Activated CD4-positive, alpha-beta T cell treated with anti-CD3 and anti-CD28 coated beads, Interleukin-2, amount 10 ng/mL, durations not matched to agents 7 days and 5 days (primary cell): ENCODE measurements around the gene CALM3. TPM values are rescaled to one million over a fixed set of nuclear protein-coding genes. Genes with fewer than 3 reads are reported as not detected.
"Not testable (repeated sequence)": the region's sequence is repeated elsewhere in the genome, so short reads cannot be mapped to it uniquely, and the experiment has no call there.

Experiments
- CTCF ChIA-PET: fragments of 350-600 bp; sonication (Branson Sonifier 250); formaldehyde crosslinking; loops from one replicate; lab custom pipeline; 2021; ENCODE audit warnings: antibody characterized with exemption; lab: Charles Lee
- POLR2A ChIA-PET: fragments of 350-600 bp; sonication (Branson Sonifier 250); formaldehyde crosslinking; loops from one replicate; lab custom pipeline; 2021; ENCODE audit warnings: antibody characterized with exemption; lab: Charles Lee
- DNase-seq: peaks from one replicate; pipeline ENCODE4 v3.0.0-alpha.2; 2020
- H3K27ac Mint-ChIP-seq: one replicate; pipeline ENCODE4 v1.8.0; 2021; ENCODE audit warnings: mild to moderate bottlenecking, moderate library complexity, mixed read lengths
- H3K27me3 Mint-ChIP-seq: one replicate; pipeline ENCODE4 v1.8.0; 2021; ENCODE audit warnings: mixed read lengths
- H3K36me3 Mint-ChIP-seq: one replicate; pipeline ENCODE4 v1.8.0; 2021; ENCODE audit warnings: low read depth, mixed read lengths
- H3K4me1 Mint-ChIP-seq: one replicate; pipeline ENCODE4 v1.8.0; 2021; ENCODE audit warnings: mixed read lengths
- H3K4me3 Mint-ChIP-seq: one replicate; pipeline ENCODE4 v1.8.0; 2021; ENCODE audit warnings: mild to moderate bottlenecking, moderate library complexity, mixed read lengths
- H3K9me3 Mint-ChIP-seq: one replicate; pipeline ENCODE4 v1.8.0; 2021; ENCODE audit warnings: mixed read lengths
- total RNA-seq, 2 experiments: library from RNA; stranded (reverse); gene quantifications; one replicate each; pipeline ENCODE4 v1.2.3, GENCODE V29; 2021

The CALM3 gene
- total RNA-seq, 2 experiments from 2014 or later = 700 to 784 TPM

GRCh38 chr19:46620267-46620666, 19.1 kb downstream of the CALM3 start:
- peaks cover 6% of the 10 kb centered on the region for H3K36me3 Mint-ChIP-seq
- no peak overlapping the region for H3K4me3 Mint-ChIP-seq
- CTCF ChIA-PET = interaction anchor here (0.5 to 1.6 kb wide), 4 partner anchors 9 to 138 kb away, joined by 3 to 7 read pairs (median 4); no protein-coding TSS in a partner anchor
- DNase-seq = no peak
- H3K27me3 Mint-ChIP-seq = no peaks in the 10 kb centered on the region
- peak overlapping the region; percentile 92 for H3K27ac Mint-ChIP-seq
- POLR2A ChIA-PET = interaction anchor here (0.8 kb wide), 1 partner anchor 20 kb away, joined by 3 read pairs; no protein-coding TSS in a partner anchor
- peaks cover 76% of the 10 kb centered on the region for H3K4me1 Mint-ChIP-seq
- H3K9me3 Mint-ChIP-seq = no peaks in the 10 kb centered on the region

- DNase-seq = no peak
- Mint-ChIP-seq H3K9me3 (no peaks in the 10 kb centered on the region), H3K36me3 (peaks cover 6% of the 10 kb centered on the region), H3K4me3 (no peak overlapping the region), H3K27ac (peak overlapping the region; percentile 92), H3K27me3 (no peaks in the 10 kb centered on the region), H3K4me1 (peaks cover 78% of the 10 kb centered on the region)
- ChIA-PET CTCF (interaction anchor here (1.1 to 2.3 kb wide), 4 partner anchors 8 to 41 kb away, joined by 3 to 9 read pairs (median 6); no protein-coding TSS in a partner anchor), POLR2A (no interaction called here)
Observed at GRCh38 chr19:46620716-46621115, 19.6 kb downstream of the CALM3 start.

GRCh38 chr19:46621191-46622117, 20.3 kb downstream of the CALM3 start:
- DNase-seq = no peak
- CTCF ChIA-PET = interaction anchor here (0.6 to 2.4 kb wide), 7 partner anchors 7 to 41 kb away, joined by 3 to 17 read pairs (median 6); partner anchors contain the start of gene DACT3
- peak overlapping the region; percentile 63 for H3K4me3 Mint-ChIP-seq
- POLR2A ChIA-PET = interaction anchor here (0.7 kb wide), 1 partner anchor 27 kb away, joined by 3 read pairs; no protein-coding TSS in a partner anchor
- H3K27me3 Mint-ChIP-seq = no peaks in the 10 kb centered on the region
- H3K27ac Mint-ChIP-seq = peak overlapping the region; percentile 92
- peaks cover 6% of the 10 kb centered on the region for H3K36me3 Mint-ChIP-seq
- H3K4me1 Mint-ChIP-seq = peaks cover 73% of the 10 kb centered on the region
- H3K9me3 Mint-ChIP-seq = no peaks in the 10 kb centered on the region

- Mint-ChIP-seq H3K27ac (peak overlapping the region; percentile 82), H3K9me3 (no peaks in the 10 kb centered on the region), H3K4me1 (peaks cover 70% of the 10 kb centered on the region), H3K27me3 (no peaks in the 10 kb centered on the region), H3K4me3 (peak overlapping the region; percentile 63), H3K36me3 (peaks cover 6% of the 10 kb centered on the region)
- ChIA-PET CTCF (interaction anchor here (0.6 to 2.4 kb wide), 4 partner anchors 8 to 40 kb away, joined by 3 to 17 read pairs (median 6); partner anchors contain the start of gene DACT3), POLR2A (interaction anchor here (0.7 kb wide), 1 partner anchor 27 kb away, joined by 3 read pairs; no protein-coding TSS in a partner anchor)
- DNase-seq = no peak
Observed at GRCh38 chr19:46622118-46622446, 21.0 kb downstream of the CALM3 start.

- ChIA-PET CTCF (interaction anchor here (1.1 to 2.4 kb wide), 3 partner anchors 9 to 38 kb away, joined by 3 to 17 read pairs (median 4); partner anchors contain the start of gene DACT3), POLR2A (interaction anchor here (0.7 kb wide), 1 partner anchor 15 kb away, joined by 3 read pairs; no protein-coding TSS in a partner anchor)
- no peak for DNase-seq
- H3K27me3 Mint-ChIP-seq = no peaks in the 10 kb centered on the region
- peaks cover 6% of the 10 kb centered on the region for H3K36me3 Mint-ChIP-seq
- H3K9me3 Mint-ChIP-seq = no peaks in the 10 kb centered on the region
- H3K4me1 Mint-ChIP-seq = peaks cover 66% of the 10 kb centered on the region
- H3K27ac Mint-ChIP-seq = peak overlapping the region; percentile 86
- peak overlapping the region; percentile 73 for H3K4me3 Mint-ChIP-seq
Observed at GRCh38 chr19:46623915-46624502, 22.9 kb downstream of the CALM3 start.

- Mint-ChIP-seq H3K4me1 (peaks cover 61% of the 10 kb centered on the region), H3K4me3 (peak within 1 kb of the TSS; percentile 73), H3K36me3 (peaks cover 6% of the 10 kb centered on the region), H3K27me3 (no peaks in the 10 kb centered on the region), H3K27ac (peak within 1 kb of the TSS; percentile 86), H3K9me3 (no peaks in the 10 kb centered on the region)
- CTCF ChIA-PET = interaction anchor here (0.6 to 1.6 kb wide), 4 partner anchors 9 to 77 kb away, joined by 3 to 4 read pairs (median 4); no protein-coding TSS in a partner anchor
- POLR2A ChIA-PET = no interaction called here
- peak; percentile 26 for DNase-seq
Observed at GRCh38 chr19:46624958-46625661, 24.0 kb downstream of the CALM3 start, which contains the start of gene PTGIR. Gene PTGIR (minus strand): TSS chr19:46625089. CDS start chr19:46624225, 864 bp downstream.

- ChIA-PET CTCF (interaction anchor here (1.6 kb wide), 1 partner anchor 12 kb away, joined by 4 read pairs; no protein-coding TSS in a partner anchor), POLR2A (no interaction called here)
- no peak for DNase-seq
- Mint-ChIP-seq H3K9me3 (no peaks in the 10 kb centered on the region), H3K4me3 (no peak overlapping the region), H3K27me3 (no peaks in the 10 kb centered on the region), H3K4me1 (peaks cover 55% of the 10 kb centered on the region), H3K36me3 (peaks cover 6% of the 10 kb centered on the region), H3K27ac (peak overlapping the region; percentile 5)
Observed at GRCh38 chr19:46625731-46626130, 24.6 kb downstream of the CALM3 start.

- Mint-ChIP-seq H3K4me1 (peaks cover 49% of the 10 kb centered on the region), H3K9me3 (no peaks in the 10 kb centered on the region), H3K27me3 (no peaks in the 10 kb centered on the region), H3K36me3 (peaks cover 6% of the 10 kb centered on the region), H3K27ac (peak overlapping the region; percentile 31), H3K4me3 (no peak overlapping the region)
- DNase-seq = no peak
- CTCF ChIA-PET = interaction anchor here (1.6 kb wide), 1 partner anchor 13 kb away, joined by 4 read pairs; no protein-coding TSS in a partner anchor
- POLR2A ChIA-PET = no interaction called here
Observed at GRCh38 chr19:46626446-46626845, 25.3 kb downstream of the CALM3 start.

GRCh38 chr19:46628970-46629369, 27.8 kb downstream of the CALM3 start:
- Mint-ChIP-seq H3K27ac (peak overlapping the region; percentile 50), H3K4me1 (peaks cover 47% of the 10 kb centered on the region)
- H3K27me3 Mint-ChIP-seq, POLR2A ChIA-PET, DNase-seq, H3K36me3 Mint-ChIP-seq, H3K9me3 Mint-ChIP-seq, H3K4me3 Mint-ChIP-seq: not testable (repeated sequence)
- CTCF ChIA-PET = interaction anchor here (1.1 to 2.6 kb wide), 5 partner anchors 8 to 33 kb away, joined by 3 to 14 read pairs (median 10); partner anchors contain the start of gene DACT3

GRCh38 chr19:46629546-46630025, 28.5 kb downstream of the CALM3 start:
- CTCF ChIA-PET = interaction anchor here (1.1 to 2.6 kb wide), 4 partner anchors 9 to 32 kb away, joined by 3 to 14 read pairs (median 10); partner anchors contain the start of gene DACT3
- DNase-seq = no peak
- H3K27me3 Mint-ChIP-seq = peaks cover 6% of the 10 kb centered on the region
- no peak overlapping the region for H3K27ac Mint-ChIP-seq
- no peaks in the 10 kb centered on the region for H3K9me3 Mint-ChIP-seq
- POLR2A ChIA-PET = no interaction called here
- no peaks in the 10 kb centered on the region for H3K36me3 Mint-ChIP-seq
- peaks cover 47% of the 10 kb centered on the region for H3K4me1 Mint-ChIP-seq
- no peak overlapping the region for H3K4me3 Mint-ChIP-seq

GRCh38 chr19:46630586-46631205, 29.6 kb downstream of the CALM3 start:
- ChIA-PET CTCF (interaction anchor here (0.9 to 2.6 kb wide), 4 partner anchors 10 to 32 kb away, joined by 3 to 18 read pairs (median 5); partner anchors contain the start of gene DACT3), POLR2A (no interaction called here)
- H3K27ac Mint-ChIP-seq = no peak overlapping the region
- DNase-seq = no peak
- no peak overlapping the region for H3K4me3 Mint-ChIP-seq
- H3K27me3 Mint-ChIP-seq = peaks cover 10% of the 10 kb centered on the region
- H3K36me3 Mint-ChIP-seq = no peaks in the 10 kb centered on the region
- H3K9me3 Mint-ChIP-seq = no peaks in the 10 kb centered on the region
- H3K4me1 Mint-ChIP-seq = peaks cover 42% of the 10 kb centered on the region
